ENCODE measurements around the gene PEX19.
"Not testable (repeated sequence)": the region's sequence is repeated elsewhere in the genome, so short reads cannot be mapped to it uniquely, and the experiment has no call there.

Gene PEX19

DNA sequence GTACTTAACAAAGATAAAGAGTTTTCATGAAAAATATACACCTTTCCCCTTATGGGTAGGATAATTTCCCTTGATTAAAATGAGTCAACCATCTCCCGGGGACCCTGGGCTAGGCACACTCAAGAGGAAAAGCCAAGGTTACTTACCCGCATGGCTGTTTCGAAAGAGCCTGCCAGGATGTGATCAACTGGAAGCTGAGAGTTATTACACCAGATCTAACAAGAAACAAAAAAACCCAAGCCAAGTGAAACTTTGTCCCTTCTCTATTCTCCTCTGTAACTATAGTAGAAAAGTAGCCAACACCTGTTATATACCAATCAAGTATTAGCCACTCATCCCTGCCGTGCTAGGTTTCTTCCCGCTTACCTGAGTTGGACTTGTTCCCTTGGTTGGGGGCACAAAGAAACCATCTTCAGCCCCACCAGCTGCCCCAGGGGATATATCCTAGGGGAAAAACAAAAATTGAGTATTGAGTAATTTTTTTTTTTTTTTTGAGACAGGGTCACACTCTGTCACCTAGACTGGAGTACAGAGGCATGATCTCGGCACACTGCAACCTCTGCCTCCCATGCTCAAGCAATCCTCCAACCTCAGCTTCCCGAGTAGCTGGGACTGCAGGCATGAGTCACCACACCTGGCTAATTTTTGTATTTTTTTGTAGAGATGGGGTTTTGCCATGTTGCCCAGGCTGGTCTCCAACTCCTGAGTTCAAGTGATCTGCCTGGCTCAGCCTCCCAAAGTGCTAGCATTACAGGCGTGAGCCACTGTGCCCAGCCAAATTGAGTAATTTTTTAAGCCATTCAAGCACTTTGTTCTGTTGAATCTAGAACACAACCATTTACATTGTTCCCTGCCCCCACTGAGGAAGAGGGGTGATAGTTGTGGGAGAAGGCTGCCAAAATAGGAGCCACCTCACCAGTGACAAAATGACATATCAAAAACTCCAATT is 8.4 kb upstream of the PEX19 start:
- no peak overlapping the region for H3K4me3 ChIP-seq (ENCODE audit: low read depth, low read length)
- TF ChIP-seq CTCF (IDR thresholded peaks at IDR 0.05; ENCODE audit: borderline replicate concordance, insufficient read depth, low read depth, low read length), result no peak

DNA sequence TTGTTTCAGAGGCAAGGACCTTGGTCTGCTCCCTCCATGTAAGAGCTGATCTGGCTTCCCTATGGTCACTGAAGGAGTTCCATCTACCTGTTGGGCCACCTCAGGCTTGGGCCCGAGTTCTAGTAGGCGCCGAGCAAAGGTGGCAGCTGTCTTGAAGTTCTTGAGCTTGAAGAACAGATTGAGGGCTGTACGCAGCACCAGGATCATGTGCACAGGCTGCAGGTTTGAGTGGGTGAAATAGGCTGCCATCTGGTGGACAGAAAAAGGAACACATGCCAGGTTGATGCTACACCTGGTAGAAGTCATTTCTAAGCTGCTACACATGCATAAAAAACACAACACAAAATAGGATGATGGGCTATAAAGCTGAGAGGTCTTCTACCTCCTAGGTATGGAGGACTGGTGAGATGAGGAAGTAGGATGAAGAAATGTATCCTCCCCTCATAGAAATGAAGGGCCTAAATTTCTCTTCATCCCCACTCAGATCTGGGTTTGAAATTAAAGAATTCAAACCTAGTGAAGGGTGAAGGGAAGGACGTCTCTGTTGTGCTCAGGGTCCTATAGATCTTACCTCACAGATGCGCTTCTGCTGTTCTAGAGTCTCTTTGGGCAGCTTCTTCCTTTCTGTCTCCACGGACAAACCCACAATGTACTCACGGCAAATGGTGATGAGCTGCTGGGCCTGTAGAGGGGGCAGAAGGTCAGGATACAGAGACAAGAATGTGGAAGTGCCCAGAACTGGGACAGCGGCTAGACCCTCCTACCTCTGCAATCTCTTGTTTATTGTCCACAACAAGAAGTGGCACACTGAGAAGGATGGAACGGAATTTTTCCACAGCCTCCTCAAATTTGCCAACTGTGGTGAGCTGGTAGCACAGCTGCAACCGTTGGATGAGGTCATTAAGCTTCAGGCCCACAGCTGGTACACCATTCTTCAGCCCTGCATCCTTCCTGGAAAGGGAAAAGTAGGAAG is 6.6 kb upstream of the PEX19 start:
- TF ChIP-seq CTCF (IDR thresholded peaks at IDR 0.05; ENCODE audit: borderline replicate concordance, insufficient read depth, low read depth, low read length), result peak; percentile 81
- no peak overlapping the region for H3K4me3 ChIP-seq (ENCODE audit: low read depth, low read length)

DNA sequence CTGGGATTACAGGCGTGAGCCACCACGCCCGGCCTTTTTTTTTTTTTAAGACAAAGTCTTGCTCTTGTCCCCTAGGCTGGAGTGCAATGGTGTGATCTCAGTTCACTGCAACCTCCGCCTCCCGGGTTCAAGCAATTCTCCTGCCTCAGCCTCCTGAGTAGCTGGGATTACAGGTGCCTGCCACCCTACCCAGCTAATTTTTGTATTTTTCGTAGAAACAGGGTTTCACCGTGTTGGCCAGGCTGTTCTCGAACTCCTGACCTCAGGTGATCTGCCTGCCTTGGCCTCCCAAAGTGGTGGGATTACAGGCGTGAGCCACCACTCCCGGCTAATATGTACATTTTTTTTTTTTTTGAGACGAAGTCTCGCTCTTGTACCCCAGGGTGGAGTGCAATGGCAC is 2.8 kb upstream of the PEX19 start:
- H3K4me3 ChIP-seq (ENCODE audit: low read depth, low read length), result not testable (repeated sequence)

DNA sequence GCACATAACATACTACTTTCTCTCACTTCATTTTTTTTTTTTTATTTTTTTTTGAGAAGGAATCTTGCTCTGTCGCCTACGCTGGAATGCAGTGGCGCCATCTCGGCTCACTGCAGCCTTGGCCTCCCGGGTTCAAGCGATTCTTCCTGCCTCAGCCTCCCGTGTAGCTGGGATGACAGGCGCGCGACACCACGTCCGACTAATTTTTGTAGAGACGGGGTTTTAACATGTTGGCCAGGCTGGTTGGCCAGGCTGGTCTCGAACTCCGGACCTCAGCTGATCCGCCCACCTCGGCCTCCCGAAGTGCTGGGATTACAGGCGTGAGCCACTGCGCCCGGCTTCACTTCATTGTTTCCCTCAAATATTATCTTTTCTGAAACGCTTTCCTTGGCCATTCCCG is 573 bp upstream of the PEX19 start:
- no peak for TF ChIP-seq CTCF (IDR thresholded peaks at IDR 0.05; ENCODE audit: borderline replicate concordance, insufficient read depth, low read depth, low read length)
- H3K4me3 ChIP-seq (ENCODE audit: low read depth, low read length), result no peak overlapping the region

- no peak for TF ChIP-seq CTCF (IDR thresholded peaks at IDR 0.05; ENCODE audit: borderline replicate concordance, insufficient read depth, low read depth, low read length)
- peak overlapping the region; percentile 97 for H3K4me3 ChIP-seq (ENCODE audit: low read depth, low read length)
These were observed 632 bp downstream of the PEX19 start for GRCh38 chr1:160284220-160284781.

DNA sequence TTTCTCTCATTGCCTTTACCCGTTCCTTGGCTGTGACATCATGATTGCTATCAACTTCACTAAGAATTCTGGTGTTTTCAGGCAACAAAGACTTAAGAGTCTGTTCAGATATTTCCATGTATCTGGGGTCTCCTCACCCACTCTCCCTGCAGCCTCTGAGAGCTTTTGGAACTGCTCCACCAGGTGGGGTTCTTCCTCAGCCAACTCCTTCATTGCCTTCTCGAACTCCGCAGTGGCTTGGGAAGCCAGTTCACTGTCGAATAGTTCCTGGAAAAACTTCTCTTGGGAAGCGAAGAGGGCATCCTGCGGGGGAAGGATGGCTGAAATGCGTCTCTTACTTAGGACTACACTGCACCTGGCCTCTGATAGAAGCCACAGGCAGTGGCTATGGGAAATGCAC is 2.1 kb downstream of the PEX19 start:
- TF ChIP-seq CTCF (IDR thresholded peaks at IDR 0.05; ENCODE audit: borderline replicate concordance, insufficient read depth, low read depth, low read length), result no peak
- no peak overlapping the region for H3K4me3 ChIP-seq (ENCODE audit: low read depth, low read length)

DNA sequence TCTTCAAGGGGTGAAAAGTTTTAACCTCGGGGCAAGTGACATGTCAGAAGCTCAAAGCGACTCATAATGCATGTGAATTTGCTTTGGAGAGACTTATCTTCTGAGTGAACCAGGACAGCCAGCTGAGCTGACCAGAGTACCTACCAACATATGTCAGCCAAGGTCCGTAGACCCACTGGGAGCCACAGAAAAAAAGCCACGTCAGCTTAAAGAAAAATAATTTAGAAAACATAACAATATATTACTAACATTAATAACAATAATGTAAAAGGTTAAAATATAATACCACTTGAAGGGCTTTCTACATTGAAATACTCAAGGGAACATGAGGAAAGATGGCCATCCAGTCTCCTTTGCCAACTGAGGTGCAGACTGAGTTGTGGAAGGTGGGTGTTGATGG is 6.9 kb downstream of the PEX19 start:
- no peak for TF ChIP-seq CTCF (IDR thresholded peaks at IDR 0.05; ENCODE audit: borderline replicate concordance, insufficient read depth, low read depth, low read length)
- no peak overlapping the region for H3K4me3 ChIP-seq (ENCODE audit: low read depth, low read length)
